Uterus (tissue), 2 donors: ENCODE data around the gene CHST14.

Experiments used
- CTCF ChIP-seq, 4 experiments: fragments of 200-600 bp in 2 of 4; fragments of 450-650 bp in 2 of 4; sonication (generic) in 2 of 4; IDR thresholded peaks; one replicate each; pipeline ENCODE4 v1.5.1; 2016 to 2019; ENCODE audit warnings: antibody characterized with exemption in 4 of 4, mild to moderate bottlenecking in 2 of 4, moderate library complexity in 1 of 4
- POLR2A ChIP-seq, 2 donors: fragments of 450-650 bp; IDR thresholded peaks; one replicate each; pipeline ENCODE4 v1.6.1; 2016; ENCODE audit warnings: antibody characterized with exemption in 2 of 2, mild to moderate bottlenecking in 1 of 2, moderate library complexity in 1 of 2

GRCh38 chr15:40439461-40439959 is 31.3 kb upstream of the CHST14 start:
- no peak for TF ChIP-seq CTCF (IDR thresholded peaks at IDR 0.05)
- TF ChIP-seq POLR2A (IDR thresholded peaks at IDR 0.05), result no peak
